Ovary (tissue), 9 donors: Measurements from ENCODE around the gene KIAA1755. TPM values are rescaled to one million over a fixed set of nuclear protein-coding genes. Genes with fewer than 3 reads are reported as not detected.
"Not testable (repeated sequence)": the region's sequence is repeated elsewhere in the genome, so short reads cannot be mapped to it uniquely, and the experiment has no call there.

Source experiments
- DNase-seq, 5 donors: peaks; one replicate each; pipeline ENCODE4 v3.0.0-alpha.2; 2019 to 2020
- H3K27ac ChIP-seq, 2 donors: fragments of 200-600 bp; one replicate each; pipeline versions ENCODE4 v1.5.1 to v1.8.0; 2019 to 2022
- H3K27me3 ChIP-seq: fragments of 200-600 bp; one replicate; pipeline ENCODE4 v1.8.0; 2022
- H3K36me3 ChIP-seq: fragments of 200-600 bp; sonication (generic); one replicate; pipeline ENCODE4 v1.5.1; 2019
- H3K4me1 ChIP-seq: one replicate; pipeline ENCODE4 v1.8.1; 2013; ENCODE audit warnings: mild to moderate bottlenecking, moderate library complexity; ENCODE audit not compliant: insufficient read depth
- H3K4me3 ChIP-seq: fragments of 200-600 bp; sonication (generic); one replicate; pipeline ENCODE4 v1.5.1; 2017
- H3K9me3 ChIP-seq, 2 donors: fragments of 200-600 bp in 1 of 2; sonication (generic) in 1 of 2; one replicate each; pipeline versions ENCODE4 v1.5.1 to v1.8.1; 2013 to 2019; ENCODE audit warnings: mild to moderate bottlenecking in 1 of 2, moderate library complexity in 1 of 2
- CTCF ChIP-seq, 3 donors: fragments of 450-650 bp in 2 of 3; fragments of 200-600 bp in 1 of 3; IDR thresholded peaks; one replicate each; pipeline versions ENCODE4 v1.5.1 to v1.8.0; 2016 to 2022; ENCODE audit warnings: antibody characterized with exemption in 3 of 3, mild to moderate bottlenecking in 1 of 3
- EP300 ChIP-seq: sonication (generic); formaldehyde crosslinking; IDR thresholded peaks from one replicate; pipeline ENCODE4 v1.6.1; 2017; ENCODE audit warnings: antibody characterized with exemption
- POLR2A ChIP-seq: fragments of 450-650 bp; IDR thresholded peaks from one replicate; pipeline ENCODE4 v1.6.1; 2017; ENCODE audit warnings: antibody characterized with exemption, mild to moderate bottlenecking, moderate library complexity
- WGBS, 3 donors: extraction: QIAGEN DNeasy Blood & Tissue Kit in 1 of 3; methylation state at CpG; one replicate each; pipeline versions ENCODE4 v1.1.5 to v1.1.7; 2013 to 2017; 5-methylcytosine and 5-hydroxymethylcytosine counted together
- intact Hi-C, 4 donors: fragments of 100-400 bp; cut with DNase I; formaldehyde crosslinking; loops; one replicate each; pipeline versions ENCODE4 v1.11.0 to v1.15.1; 2022 to 2023
- polyA plus RNA-seq, 2 donors: library from polyadenylated mRNA; stranded (reverse); fragments of 200-250 nt in 1 of 2; fragments of 350-450 nt in 1 of 2; fragmentation: Illumina TruSeq in 1 of 2; extraction: RNeasy Lipid Tissue Mini Kit (QIAGEN cat#74804) in 1 of 2; gene quantifications; one replicate each; pipeline ENCODE4 v1.2.3, GENCODE V29; 2013 to 2014
- total RNA-seq, 7 donors: library from RNA; depleted of rRNA in 2 of 7; stranded (reverse); fragments of >200 nt in 2 of 7; fragmentation: NEBNext Ultra II Directional in 3 of 7; extraction: Animal tissue kit (Norgen Biotek cat#: 25700) in 3 of 7; gene quantifications; one replicate each; pipeline versions ENCODE4 v1.1.0 to v1.2.4, GENCODE V29; 2016 to 2023
- donor health status: DM: no; HTN: no; CAD: no; lungs with moderate emphysema.
- donor health status: DM: no; HTN: no; CAD: no.
- donor health status: Bipolar disorder and iron deficiency.
- donor health status: DM: yes; HTN: yes; CAD: no.
- donor health status: DM: no; HTN: no; CAD: no.
- donor health status: DM: yes; HTN: yes; CAD: no.

The KIAA1755 gene
- total and polyA plus RNA-seq, 9 donors, result 4.4 to 29.7 (median 12.0) TPM

- Histone ChIP-seq H3K36me3 (no peaks in the 10 kb centered on the region), H3K27ac (no peak overlapping the region), H3K27me3 (no peaks in the 10 kb centered on the region), H3K4me1 (peaks cover 12% of the 10 kb centered on the region), H3K9me3 (no peaks in the 10 kb centered on the region), H3K4me3 (no peak overlapping the region)
- WGBS, 3 donors, result 71 to 80% (median 76%) methylated on average over 9 of the region's 9 CpGs
- intact Hi-C loops, result loop anchor here in 2 of 4 donors (5.0 to 10.0 kb wide), 2 partner anchors 48 to 55 kb away; partner anchors contain the start of gene BPI (in 1 of the 2)
- TF ChIP-seq POLR2A, result no peak
- TF ChIP-seq CTCF (IDR thresholded peaks at IDR 0.05), result no peak
- TF ChIP-seq EP300, result no peak
- peak in 1 of 5 donors; percentile 16 for DNase-seq
Observed at GRCh38 chr20:38249536-38250310, 10.8 kb downstream of the KIAA1755 start.

GRCh38 chr20:38248133-38248532 lies 12.4 kb downstream of the KIAA1755 start:
- H3K36me3 ChIP-seq, result no peaks in the 10 kb centered on the region
- intact Hi-C loops, result loop anchor here in 2 of 4 donors (5.0 to 10.0 kb wide), 2 partner anchors 49 to 57 kb away; partner anchors contain the start of gene BPI (in 1 of the 2)
- H3K27ac ChIP-seq, result no peak overlapping the region
- no peak for DNase-seq
- peaks cover 12% of the 10 kb centered on the region for H3K4me1 ChIP-seq
- H3K9me3 ChIP-seq, result no peaks in the 10 kb centered on the region
- H3K27me3 ChIP-seq, result no peaks in the 10 kb centered on the region
- TF ChIP-seq POLR2A, result no peak
- TF ChIP-seq EP300, result no peak
- TF ChIP-seq CTCF (IDR thresholded peaks at IDR 0.05), result no peak
- 58 to 74% (median 64%) methylated on average over 8 of the region's 8 CpGs for WGBS, 3 donors
- H3K4me3 ChIP-seq, result no peak overlapping the region

GRCh38 chr20:38247725-38248124 lies 12.8 kb downstream of the KIAA1755 start:
- not testable (repeated sequence) for DNase-seq, H3K4me3 ChIP-seq, H3K27ac ChIP-seq, H3K36me3 ChIP-seq, H3K27me3 ChIP-seq, H3K9me3 ChIP-seq
- WGBS, 3 donors, result 78 to 90% (median 85%) methylated on average over 4 of the region's 4 CpGs
- peaks cover 12% of the 10 kb centered on the region for H3K4me1 ChIP-seq
- intact Hi-C loops, result loop anchor here in 2 of 4 donors (5.0 to 10.0 kb wide), 2 partner anchors 50 to 57 kb away; partner anchors contain the start of gene BPI (in 1 of the 2)

- peaks cover 9% of the 10 kb centered on the region for H3K4me1 ChIP-seq
- H3K36me3 ChIP-seq, result no peaks in the 10 kb centered on the region
- H3K4me3 ChIP-seq, result no peak overlapping the region
- no peak for DNase-seq
- intact Hi-C loops, result loop anchor here in 2 of 4 donors (5.0 to 10.0 kb wide), 2 partner anchors 50 to 58 kb away; partner anchors contain the start of gene BPI (in 1 of the 2)
- no peaks in the 10 kb centered on the region for H3K9me3 ChIP-seq
- no peak for TF ChIP-seq EP300
- no peak for TF ChIP-seq POLR2A
- no peak for TF ChIP-seq CTCF (IDR thresholded peaks at IDR 0.05)
- WGBS, 3 donors, result 69 to 77% (median 75%) methylated on average over 7 of the region's 7 CpGs
- H3K27ac ChIP-seq, result peak overlapping the region in 1 of 2 donors; percentile 35
- no peaks in the 10 kb centered on the region for H3K27me3 ChIP-seq
Observed at GRCh38 chr20:38247166-38247509, 13.4 kb downstream of the KIAA1755 start.
